Psoas muscle (tissue), 8 donors: ENCODE data around the gene TET2. TPM values are rescaled to one million over a fixed set of nuclear protein-coding genes. Genes with fewer than 3 reads are reported as not detected.
A peak's percentile ranks its signal among the peaks of the same experiment; 100 is the strongest.

Source experiments
- ATAC-seq, 4 donors: fragments of 200-7000 bp; cut with Tn5 transposase; one replicate each; pipeline ENCODE4 v1.9.1; 2020; ENCODE audit warnings: moderate library complexity in 3 of 4, mild to moderate bottlenecking in 2 of 4
- DNase-seq, 2 donors: peaks; one replicate each; pipeline ENCODE4 v3.0.0-alpha.2; 2020
- H3K27ac ChIP-seq: fragments of 200-600 bp; one replicate; pipeline ENCODE4 v1.8.0; 2022
- H3K27me3 ChIP-seq, 3 donors: fragments of 200-600 bp in 1 of 3; one replicate each; pipeline versions ENCODE4 v1.6.1 to v1.8.0; 2013 to 2022; ENCODE audit warnings: low read length in 2 of 3, mild to moderate bottlenecking in 2 of 3, moderate library complexity in 1 of 3; ENCODE audit not compliant: insufficient read depth in 3 of 3
- H3K36me3 ChIP-seq, 2 donors: fragments of 200-600 bp in 1 of 2; one replicate each; pipeline versions ENCODE4 v1.6.1 to v1.8.0; 2013 to 2022; ENCODE audit warnings: low read depth in 1 of 2, mild to moderate bottlenecking in 1 of 2, moderate library complexity in 1 of 2; ENCODE audit not compliant: insufficient read depth in 1 of 2
- H3K4me1 ChIP-seq: fragments of 200-600 bp; one replicate; pipeline ENCODE4 v1.8.0; 2022
- H3K4me3 ChIP-seq: fragments of 200-600 bp; one replicate; pipeline ENCODE4 v1.8.0; 2022; ENCODE audit warnings: mild to moderate bottlenecking
- H3K9me3 ChIP-seq: fragments of 200-600 bp; one replicate; pipeline ENCODE4 v1.8.0; 2022
- WGBS, 3 donors: extraction: QIAGEN DNeasy Blood & Tissue Kit; methylation state at CpG; one replicate each; pipeline versions ENCODE4 v1.1.6 to v1.1.7; 2013; 5-methylcytosine and 5-hydroxymethylcytosine counted together
- intact Hi-C, 2 donors: fragments of 100-400 bp; cut with DNase I; formaldehyde crosslinking; loops; one replicate each; pipeline versions ENCODE4 v1.11.0 to v1.14.2; 2022
- polyA plus RNA-seq, 3 donors: library from polyadenylated mRNA; stranded (reverse); fragments of 200-250 nt; gene quantifications; one replicate each; pipeline ENCODE4 v1.2.3, GENCODE V29; 2013
- total RNA-seq, 4 donors: library from RNA; stranded (reverse); fragmentation: NEBNext Ultra II Directional in 2 of 4; extraction: Animal tissue kit (Norgen Biotek cat#: 25700) in 2 of 4; gene quantifications; one replicate each; pipeline versions ENCODE4 v1.2.1 to v1.2.4, GENCODE V29; 2021 to 2023
- TF ChIP-seq, protein P1 (sequence below): fragments of 200-600 bp; IDR thresholded peaks from one replicate; pipeline ENCODE4 v1.8.0; 2022; ENCODE audit warnings: antibody characterized with exemption
- donor health status: healthy with polysubstance abuse.
- donor health status: DM: no; HTN: no; CAD: no; lungs with moderate emphysema.
- donor health status: Bipolar disorder and iron deficiency.
- donor health status: healthy.
- donor health status: DM: yes; HTN: yes; CAD: no.
- donor health status: DM: no; HTN: no; CAD: no.
- donor health status: DM: no; HTN: no; CAD: no.
- donor health status: DM: yes; HTN: yes; CAD: no.

Gene TET2
- total and polyA plus RNA-seq, 7 donors, result 1.4 to 24.0 (median 12.4) TPM

GRCh38 chr4:105236202-105236915 lies 89.7 kb downstream of the TET2 start:
- TF ChIP-seq, protein P1, sequence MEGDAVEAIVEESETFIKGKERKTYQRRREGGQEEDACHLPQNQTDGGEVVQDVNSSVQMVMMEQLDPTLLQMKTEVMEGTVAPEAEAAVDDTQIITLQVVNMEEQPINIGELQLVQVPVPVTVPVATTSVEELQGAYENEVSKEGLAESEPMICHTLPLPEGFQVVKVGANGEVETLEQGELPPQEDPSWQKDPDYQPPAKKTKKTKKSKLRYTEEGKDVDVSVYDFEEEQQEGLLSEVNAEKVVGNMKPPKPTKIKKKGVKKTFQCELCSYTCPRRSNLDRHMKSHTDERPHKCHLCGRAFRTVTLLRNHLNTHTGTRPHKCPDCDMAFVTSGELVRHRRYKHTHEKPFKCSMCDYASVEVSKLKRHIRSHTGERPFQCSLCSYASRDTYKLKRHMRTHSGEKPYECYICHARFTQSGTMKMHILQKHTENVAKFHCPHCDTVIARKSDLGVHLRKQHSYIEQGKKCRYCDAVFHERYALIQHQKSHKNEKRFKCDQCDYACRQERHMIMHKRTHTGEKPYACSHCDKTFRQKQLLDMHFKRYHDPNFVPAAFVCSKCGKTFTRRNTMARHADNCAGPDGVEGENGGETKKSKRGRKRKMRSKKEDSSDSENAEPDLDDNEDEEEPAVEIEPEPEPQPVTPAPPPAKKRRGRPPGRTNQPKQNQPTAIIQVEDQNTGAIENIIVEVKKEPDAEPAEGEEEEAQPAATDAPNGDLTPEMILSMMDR, result no peak
- H3K36me3 ChIP-seq, result peaks cover 4 to 47% of the 10 kb centered on the region in 2 donors
- WGBS, 3 donors, result 91 to 96% (median 92%) methylated on average over 4 of the region's 4 CpGs
- intact Hi-C loops, result no loop called here
- H3K4me1 ChIP-seq, result no peaks in the 10 kb centered on the region
- H3K27ac ChIP-seq, result no peak overlapping the region
- H3K27me3 ChIP-seq, result no peaks in the 10 kb centered on the region
- DNase-seq (no peak), ATAC-seq (no peak)
- H3K4me3 ChIP-seq, result no peak overlapping the region
- H3K9me3 ChIP-seq, result no peaks in the 10 kb centered on the region

DNA sequence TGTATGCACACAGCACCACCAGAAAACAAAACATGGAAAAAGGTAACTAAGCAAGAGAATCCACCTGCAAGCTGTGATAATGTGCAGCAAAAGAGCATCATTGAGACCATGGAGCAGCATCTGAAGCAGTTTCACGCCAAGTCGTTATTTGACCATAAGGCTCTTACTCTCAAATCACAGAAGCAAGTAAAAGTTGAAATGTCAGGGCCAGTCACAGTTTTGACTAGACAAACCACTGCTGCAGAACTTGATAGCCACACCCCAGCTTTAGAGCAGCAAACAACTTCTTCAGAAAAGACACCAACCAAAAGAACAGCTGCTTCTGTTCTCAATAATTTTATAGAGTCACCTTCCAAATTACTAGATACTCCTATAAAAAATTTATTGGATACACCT lies 90.2 kb downstream of the TET2 start:
- ATAC-seq (no peak), DNase-seq (no peak)
- Histone ChIP-seq H3K4me1 (no peaks in the 10 kb centered on the region), H3K27ac (no peak overlapping the region), H3K9me3 (no peaks in the 10 kb centered on the region), H3K36me3 (peaks cover 4 to 47% of the 10 kb centered on the region in 2 donors), H3K27me3 (no peaks in the 10 kb centered on the region), H3K4me3 (no peak overlapping the region)
- intact Hi-C loops, result no loop called here
- TF ChIP-seq, protein P1, result no peak
- 79 to 89% (median 89%) methylated on average over 2 of the region's 2 CpGs for WGBS, 3 donors

GRCh38 chr4:105240037-105240436 lies 93.4 kb downstream of the TET2 start:
- H3K27ac ChIP-seq, result no peak overlapping the region
- no peaks in the 10 kb centered on the region for H3K9me3 ChIP-seq
- WGBS, 3 donors, result 91 to 96% (median 95%) methylated on average over 5 of the region's 5 CpGs
- DNase-seq, result no peak
- TF ChIP-seq, protein P1, result no peak
- H3K4me1 ChIP-seq, result no peaks in the 10 kb centered on the region
- H3K36me3 ChIP-seq, result peaks cover 4 to 59% of the 10 kb centered on the region in 2 donors
- no peak for ATAC-seq
- H3K27me3 ChIP-seq, result no peaks in the 10 kb centered on the region
- intact Hi-C loops, result no loop called here
- no peak overlapping the region for H3K4me3 ChIP-seq

- H3K27me3 ChIP-seq, result no peaks in the 10 kb centered on the region
- H3K27ac ChIP-seq, result no peak overlapping the region
- peak in 1 of 4 donors; percentile 43 for ATAC-seq
- no peaks in the 10 kb centered on the region for H3K9me3 ChIP-seq
- peaks cover 2 to 48% of the 10 kb centered on the region in 2 donors for H3K36me3 ChIP-seq
- WGBS, 3 donors, result 16 to 49% (median 30%) methylated on average over 4 of the region's 4 CpGs
- TF ChIP-seq, protein P1, result no peak
- intact Hi-C loops, result no loop called here
- no peak overlapping the region for H3K4me3 ChIP-seq
- DNase-seq, result peak in 1 of 2 donors; percentile 48
- H3K4me1 ChIP-seq, result no peaks in the 10 kb centered on the region
These were observed 94.8 kb downstream of the TET2 start for GRCh38 chr4:105241451-105241850.

GRCh38 chr4:105243446-105243845 lies 96.8 kb downstream of the TET2 start:
- intact Hi-C loops, result no loop called here
- 94 to 97% (median 97%) methylated on average over 13 of the region's 13 CpGs for WGBS, 3 donors
- TF ChIP-seq, protein P1, result no peak
- Histone ChIP-seq H3K4me3 (no peak overlapping the region), H3K36me3 (peaks cover 0 to 39% of the 10 kb centered on the region in 2 donors), H3K4me1 (no peaks in the 10 kb centered on the region), H3K27ac (no peak overlapping the region), H3K9me3 (no peaks in the 10 kb centered on the region), H3K27me3 (no peaks in the 10 kb centered on the region)
- DNase-seq (no peak), ATAC-seq (no peak)
